Colonic mucosa (tissue), 4 donors: ENCODE measurements around the gene RPP30. TPM values are rescaled to one million over a fixed set of nuclear protein-coding genes. Genes with fewer than 3 reads are reported as not detected.
"Not testable (repeated sequence)": the region's sequence is repeated elsewhere in the genome, so short reads cannot be mapped to it uniquely, and the experiment has no call there.

Experiments
- DNase-seq: peaks from one replicate; pipeline ENCODE4 v3.0.0-alpha.2; 2020
- H3K27ac ChIP-seq: fragments of 200-600 bp; one replicate; pipeline ENCODE4 v1.8.0; 2021
- H3K27me3 ChIP-seq: fragments of 200-600 bp; one replicate; pipeline ENCODE4 v1.8.0; 2021
- H3K36me3 ChIP-seq: fragments of 200-600 bp; one replicate; pipeline ENCODE4 v1.8.0; 2021
- H3K4me1 ChIP-seq: fragments of 200-600 bp; one replicate; pipeline ENCODE4 v1.8.0; 2021; ENCODE audit warnings: mild to moderate bottlenecking
- H3K4me3 ChIP-seq: fragments of 200-600 bp; one replicate; pipeline ENCODE4 v1.8.0; 2021
- H3K9ac ChIP-seq, 2 donors: one replicate each; pipeline ENCODE4 v1.7.0; 2013; ENCODE audit warnings: control low read depth in 2 of 2, low read depth in 2 of 2, low read length in 2 of 2
- H3K9me3 ChIP-seq: fragments of 200-600 bp; one replicate; pipeline ENCODE4 v1.8.0; 2021
- intact Hi-C: fragments of 100-400 bp; cut with DNase I; formaldehyde crosslinking; loops from one replicate; pipeline ENCODE4 v1.14.1; 2022
- total RNA-seq, 2 donors: library from RNA; stranded (reverse); fragmentation: NEBNext Ultra II Directional in 1 of 2; extraction: Animal tissue kit (Norgen Biotek cat#: 25700) in 1 of 2; gene quantifications; one replicate each; pipeline ENCODE4 v1.2.1, GENCODE V29; 2021
- TF ChIP-seq, protein P1 (sequence below): fragments of 200-600 bp; IDR thresholded peaks from one replicate; pipeline ENCODE4 v1.8.0; 2022; ENCODE audit warnings: antibody characterized with exemption, mild to moderate bottlenecking
- donor health status: healthy.
- donor health status: DM: no; HTN: no; CAD: no.
- donor health status: DM: no; HTN: no; CAD: no.

The RPP30 gene
- total RNA-seq, 2 donors from 2014 or later, result 22.0 to 39.7 TPM

DNA sequence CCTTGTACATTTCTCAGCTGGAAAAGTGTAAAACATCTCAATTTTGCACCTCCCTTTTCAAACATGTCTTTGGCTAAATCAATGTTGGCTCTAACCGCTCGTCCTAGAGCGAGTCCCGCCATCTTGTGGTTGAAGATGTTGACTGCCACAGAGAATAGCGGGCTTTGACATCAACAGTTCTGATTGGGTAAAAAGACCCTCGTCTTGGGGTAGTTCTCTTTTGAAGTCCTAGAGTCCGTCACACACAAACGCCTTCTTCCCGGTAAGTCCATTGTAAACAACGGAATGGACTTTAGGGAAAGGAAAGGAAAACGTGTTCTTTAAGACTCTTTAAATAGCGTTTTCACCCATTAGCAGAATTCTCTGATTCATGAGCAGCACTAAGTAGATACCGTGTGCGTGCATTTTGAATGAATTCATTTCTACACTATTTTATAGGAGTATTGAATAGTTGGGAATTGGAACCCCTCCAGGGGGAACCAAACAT is 452 bp upstream of the RPP30 start:
- Histone ChIP-seq H3K36me3 (no peaks in the 10 kb centered on the region), H3K9ac (peak overlapping the region in 1 of 2 donors; percentile 89), H3K4me1 (peaks cover 5% of the 10 kb centered on the region), H3K27ac (peak overlapping the region; percentile 34), H3K4me3 (peak overlapping the region; percentile 91), H3K27me3 (no peaks in the 10 kb centered on the region), H3K9me3 (no peaks in the 10 kb centered on the region)
- intact Hi-C loops, result no loop called here
- DNase-seq, result peak; percentile 44
- TF ChIP-seq, protein P1, sequence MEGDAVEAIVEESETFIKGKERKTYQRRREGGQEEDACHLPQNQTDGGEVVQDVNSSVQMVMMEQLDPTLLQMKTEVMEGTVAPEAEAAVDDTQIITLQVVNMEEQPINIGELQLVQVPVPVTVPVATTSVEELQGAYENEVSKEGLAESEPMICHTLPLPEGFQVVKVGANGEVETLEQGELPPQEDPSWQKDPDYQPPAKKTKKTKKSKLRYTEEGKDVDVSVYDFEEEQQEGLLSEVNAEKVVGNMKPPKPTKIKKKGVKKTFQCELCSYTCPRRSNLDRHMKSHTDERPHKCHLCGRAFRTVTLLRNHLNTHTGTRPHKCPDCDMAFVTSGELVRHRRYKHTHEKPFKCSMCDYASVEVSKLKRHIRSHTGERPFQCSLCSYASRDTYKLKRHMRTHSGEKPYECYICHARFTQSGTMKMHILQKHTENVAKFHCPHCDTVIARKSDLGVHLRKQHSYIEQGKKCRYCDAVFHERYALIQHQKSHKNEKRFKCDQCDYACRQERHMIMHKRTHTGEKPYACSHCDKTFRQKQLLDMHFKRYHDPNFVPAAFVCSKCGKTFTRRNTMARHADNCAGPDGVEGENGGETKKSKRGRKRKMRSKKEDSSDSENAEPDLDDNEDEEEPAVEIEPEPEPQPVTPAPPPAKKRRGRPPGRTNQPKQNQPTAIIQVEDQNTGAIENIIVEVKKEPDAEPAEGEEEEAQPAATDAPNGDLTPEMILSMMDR, result peak; percentile 26

DNA sequence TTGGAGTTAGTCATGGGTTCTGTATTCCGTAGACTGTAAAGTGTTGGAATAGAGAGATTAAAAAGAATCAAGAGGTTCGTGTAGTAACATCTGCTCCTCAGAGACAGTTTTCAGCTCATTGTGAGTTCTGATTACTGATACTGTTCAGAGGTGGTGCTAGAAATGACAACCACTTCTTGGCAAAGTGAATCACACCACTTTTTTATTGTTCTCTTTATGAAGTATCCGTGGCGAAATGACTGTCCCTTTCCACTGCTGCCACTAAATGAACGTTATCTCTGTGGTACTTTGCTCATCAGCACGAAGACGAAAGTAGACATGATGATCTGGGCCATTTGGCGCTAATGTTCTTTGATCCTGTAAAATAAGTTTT is 860 bp downstream of the RPP30 start:
- peaks cover 5% of the 10 kb centered on the region for H3K4me1 ChIP-seq
- peak overlapping the region in 1 of 2 donors; percentile 89 for H3K9ac ChIP-seq
- no peaks in the 10 kb centered on the region for H3K27me3 ChIP-seq
- no peak for DNase-seq
- intact Hi-C loops, result no loop called here
- H3K27ac ChIP-seq, result no peak overlapping the region
- TF ChIP-seq, protein P1, result no peak
- H3K9me3 ChIP-seq, result no peaks in the 10 kb centered on the region
- peak overlapping the region; percentile 91 for H3K4me3 ChIP-seq
- H3K36me3 ChIP-seq, result no peaks in the 10 kb centered on the region

DNA sequence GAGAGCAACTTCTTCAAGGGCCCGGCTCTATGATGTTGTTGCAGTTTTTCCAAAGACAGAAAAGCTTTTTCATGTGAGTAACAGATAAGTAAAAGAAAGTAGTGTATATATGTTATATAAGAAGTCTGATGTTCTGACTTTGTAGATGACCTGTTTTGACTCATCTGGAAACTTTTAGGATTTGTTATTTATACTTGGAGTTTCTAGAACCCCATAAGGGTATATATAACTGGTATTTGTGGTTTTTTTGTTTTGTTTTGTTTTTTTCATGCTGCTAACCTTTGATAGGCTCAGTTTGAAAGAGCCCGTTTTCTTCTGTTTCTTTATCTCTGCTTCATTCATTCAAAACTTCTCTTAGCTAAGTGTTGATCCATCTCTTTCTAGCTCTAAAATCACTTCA is 7.3 kb downstream of the RPP30 start:
- H3K4me3 ChIP-seq, result no peak overlapping the region
- H3K9me3 ChIP-seq, result no peaks in the 10 kb centered on the region
- DNase-seq, result no peak
- no peak overlapping the region for H3K27ac ChIP-seq
- no peaks in the 10 kb centered on the region for H3K36me3 ChIP-seq
- H3K27me3 ChIP-seq, result no peaks in the 10 kb centered on the region
- no peaks in the 10 kb centered on the region for H3K4me1 ChIP-seq
- intact Hi-C loops, result no loop called here
- no peak overlapping the region for H3K9ac ChIP-seq
- TF ChIP-seq, protein P1, result no peak

DNA sequence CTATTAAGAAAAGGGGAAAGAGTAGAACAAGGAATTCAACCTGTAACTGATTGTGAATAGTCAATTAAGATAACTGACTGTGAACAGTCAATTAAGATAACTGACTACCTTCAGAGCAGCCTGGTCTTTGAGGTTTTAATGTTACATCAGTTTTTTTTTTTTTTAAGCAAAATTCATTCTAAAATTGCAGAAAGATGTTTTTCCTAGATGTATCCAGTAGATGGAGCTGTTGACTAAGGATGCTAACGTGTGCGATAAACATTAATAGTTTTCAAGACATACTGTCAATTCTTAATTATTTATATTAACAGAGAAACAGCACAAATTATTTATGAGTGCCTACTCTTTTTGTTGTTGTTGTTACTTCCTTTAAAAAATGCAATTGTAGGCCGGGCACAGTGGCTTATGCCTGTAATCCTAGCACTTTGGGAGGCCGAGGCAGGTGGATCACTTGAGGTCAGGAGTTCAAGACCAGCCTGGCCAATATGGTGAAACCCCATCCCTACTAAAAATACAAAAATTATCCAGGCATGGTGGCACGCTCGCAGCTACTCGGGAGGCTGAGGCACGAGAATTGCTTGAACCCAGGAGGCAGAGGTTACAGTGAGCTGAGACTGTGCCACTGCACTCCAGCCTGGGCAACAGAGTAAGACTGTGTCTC is 8.4 kb downstream of the RPP30 start:
- intact Hi-C loops, result not testable (repeated sequence)

DNA sequence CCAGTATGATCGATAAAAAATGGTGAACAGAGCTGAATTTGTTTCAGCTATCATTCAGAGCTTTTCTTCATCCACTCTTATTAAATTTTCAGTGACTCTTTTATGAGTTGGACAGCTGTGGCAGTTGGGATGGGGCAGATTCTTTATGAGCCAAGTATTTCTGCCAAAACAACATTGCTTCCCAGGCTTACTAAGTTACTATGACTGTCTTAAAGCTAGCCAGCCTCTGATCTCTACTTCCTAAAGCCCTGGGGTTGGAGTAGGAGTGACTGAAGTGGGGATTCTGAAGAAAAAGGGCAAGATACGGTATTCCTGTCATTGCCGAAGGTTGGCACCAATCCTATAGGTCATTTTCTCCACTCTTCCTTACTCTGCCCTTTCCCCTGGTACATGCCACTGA is 12.7 kb downstream of the RPP30 start:
- Histone ChIP-seq H3K9ac (no peak overlapping the region), H3K36me3 (no peaks in the 10 kb centered on the region), H3K4me3 (no peak overlapping the region), H3K4me1 (no peaks in the 10 kb centered on the region), H3K27me3 (no peaks in the 10 kb centered on the region), H3K9me3 (no peaks in the 10 kb centered on the region), H3K27ac (no peak overlapping the region)
- TF ChIP-seq, protein P1, result no peak
- DNase-seq, result no peak
- intact Hi-C loops, result no loop called here

More for the DNA sequence above, 8.4 kb downstream of the RPP30 start:
- not testable (repeated sequence) for H3K9ac ChIP-seq, H3K27me3 ChIP-seq, H3K36me3 ChIP-seq, DNase-seq, H3K9me3 ChIP-seq, H3K27ac ChIP-seq, H3K4me1 ChIP-seq, H3K4me3 ChIP-seq
- TF ChIP-seq, protein P1, result peak; percentile 42
